Neural crest cell (in vitro differentiated cells): ENCODE results near the gene SIPA1L3. TPM values are rescaled to one million over a fixed set of nuclear protein-coding genes. Genes with fewer than 3 reads are reported as not detected.

ENCODE experiments used
- DNase-seq: peaks from one replicate; pipeline ENCODE4 v3.0.0; 2021; ENCODE audit warnings: low read depth, mixed read lengths, low spot score
- H3K27ac Mint-ChIP-seq: one replicate; pipeline ENCODE4 v1.8.0; 2021; ENCODE audit warnings: mild to moderate bottlenecking, mixed read lengths; ENCODE audit not compliant: unreplicated experiment
- H3K27me3 Mint-ChIP-seq: 2 replicates; pipeline ENCODE4 v1.8.0; 2021; ENCODE audit warnings: low read depth, mild to moderate bottlenecking, mixed read lengths
- H3K36me3 Mint-ChIP-seq: 2 replicates; pipeline ENCODE4 v1.8.0; 2021; ENCODE audit warnings: low read depth, mild to moderate bottlenecking, mixed read lengths
- H3K4me1 Mint-ChIP-seq: 2 replicates; pipeline ENCODE4 v1.8.0; 2021; ENCODE audit warnings: mixed read lengths
- H3K4me3 Mint-ChIP-seq: one replicate; pipeline ENCODE4 v1.8.0; 2021; ENCODE audit warnings: mild to moderate bottlenecking, mixed read lengths
- H3K9me3 Mint-ChIP-seq: 2 replicates; pipeline ENCODE4 v1.8.0; 2021; ENCODE audit warnings: mixed read lengths
- total RNA-seq: library from RNA; stranded (reverse); gene quantifications from 2 replicates; pipeline ENCODE4 v1.2.1, GENCODE V29; 2021
- TF ChIP-seq, protein P1 (sequence below): fragments of 200-600 bp; sonication (generic); conservative IDR thresholded peaks from 2 replicates; pipeline ENCODE4 v1.5.0; 2021; ENCODE audit warnings: antibody characterized with exemption, mild to moderate bottlenecking

The SIPA1L3 gene
- total RNA-seq, 1 donor from 2014 or later: 41.2 TPM

DNA sequence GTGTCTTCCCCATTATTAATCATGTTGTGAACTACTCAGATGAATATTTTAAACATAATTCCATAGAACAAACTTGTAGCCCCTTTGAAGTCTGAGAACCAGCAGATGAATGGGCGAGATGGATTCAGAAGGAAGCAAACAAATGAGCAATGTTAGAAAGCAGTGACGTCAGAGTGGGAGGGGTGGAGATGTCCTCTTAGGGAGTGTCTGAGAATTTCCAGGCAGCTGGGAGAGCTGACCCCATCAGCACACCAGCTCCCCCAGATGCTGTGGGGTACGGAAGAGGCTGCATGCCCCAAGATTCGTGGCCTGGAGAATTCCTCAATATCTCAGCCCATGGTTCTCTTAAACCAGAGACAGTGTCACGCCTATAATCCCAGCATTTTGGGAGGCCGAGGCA, 248.4 kb downstream of the SIPA1L3 start:
- Mint-ChIP-seq H3K9me3 (no peaks in the 10 kb centered on the region), H3K27me3 (no peaks in the 10 kb centered on the region), H3K4me3 (no peak overlapping the region), H3K36me3 (peaks cover under 1% of the 10 kb centered on the region), H3K27ac (no peak overlapping the region), H3K4me1 (no peaks in the 10 kb centered on the region)
- DNase-seq: no peak
- TF ChIP-seq, protein P1, sequence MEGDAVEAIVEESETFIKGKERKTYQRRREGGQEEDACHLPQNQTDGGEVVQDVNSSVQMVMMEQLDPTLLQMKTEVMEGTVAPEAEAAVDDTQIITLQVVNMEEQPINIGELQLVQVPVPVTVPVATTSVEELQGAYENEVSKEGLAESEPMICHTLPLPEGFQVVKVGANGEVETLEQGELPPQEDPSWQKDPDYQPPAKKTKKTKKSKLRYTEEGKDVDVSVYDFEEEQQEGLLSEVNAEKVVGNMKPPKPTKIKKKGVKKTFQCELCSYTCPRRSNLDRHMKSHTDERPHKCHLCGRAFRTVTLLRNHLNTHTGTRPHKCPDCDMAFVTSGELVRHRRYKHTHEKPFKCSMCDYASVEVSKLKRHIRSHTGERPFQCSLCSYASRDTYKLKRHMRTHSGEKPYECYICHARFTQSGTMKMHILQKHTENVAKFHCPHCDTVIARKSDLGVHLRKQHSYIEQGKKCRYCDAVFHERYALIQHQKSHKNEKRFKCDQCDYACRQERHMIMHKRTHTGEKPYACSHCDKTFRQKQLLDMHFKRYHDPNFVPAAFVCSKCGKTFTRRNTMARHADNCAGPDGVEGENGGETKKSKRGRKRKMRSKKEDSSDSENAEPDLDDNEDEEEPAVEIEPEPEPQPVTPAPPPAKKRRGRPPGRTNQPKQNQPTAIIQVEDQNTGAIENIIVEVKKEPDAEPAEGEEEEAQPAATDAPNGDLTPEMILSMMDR: no peak

DNA sequence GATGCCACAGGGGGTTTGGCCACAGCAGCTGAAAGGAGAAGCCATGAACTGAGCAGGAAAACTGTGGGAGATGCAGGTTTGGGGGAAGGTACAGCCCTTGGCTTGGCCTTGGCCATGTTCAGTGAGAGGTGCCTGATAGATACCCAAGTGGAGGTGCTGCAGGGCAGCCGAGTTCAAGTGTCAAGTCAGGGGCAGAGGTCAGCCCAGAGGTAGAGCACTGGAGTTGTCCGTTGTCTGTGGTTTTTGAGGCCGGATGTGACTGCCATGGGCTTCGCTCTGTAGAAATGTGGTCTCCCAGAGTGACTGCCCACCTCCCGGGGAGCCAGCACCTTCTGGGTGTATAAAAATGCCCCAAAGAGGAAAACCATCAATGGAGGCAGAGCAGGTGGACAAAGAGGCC, 251.7 kb downstream of the SIPA1L3 start:
- no peak for DNase-seq
- no peak overlapping the region for H3K4me3 Mint-ChIP-seq
- H3K27me3 Mint-ChIP-seq: no peaks in the 10 kb centered on the region
- TF ChIP-seq, protein P1: no peak
- H3K27ac Mint-ChIP-seq: peak overlapping the region; percentile 87
- no peaks in the 10 kb centered on the region for H3K9me3 Mint-ChIP-seq
- peaks cover 26% of the 10 kb centered on the region for H3K36me3 Mint-ChIP-seq
- H3K4me1 Mint-ChIP-seq: no peaks in the 10 kb centered on the region

DNA sequence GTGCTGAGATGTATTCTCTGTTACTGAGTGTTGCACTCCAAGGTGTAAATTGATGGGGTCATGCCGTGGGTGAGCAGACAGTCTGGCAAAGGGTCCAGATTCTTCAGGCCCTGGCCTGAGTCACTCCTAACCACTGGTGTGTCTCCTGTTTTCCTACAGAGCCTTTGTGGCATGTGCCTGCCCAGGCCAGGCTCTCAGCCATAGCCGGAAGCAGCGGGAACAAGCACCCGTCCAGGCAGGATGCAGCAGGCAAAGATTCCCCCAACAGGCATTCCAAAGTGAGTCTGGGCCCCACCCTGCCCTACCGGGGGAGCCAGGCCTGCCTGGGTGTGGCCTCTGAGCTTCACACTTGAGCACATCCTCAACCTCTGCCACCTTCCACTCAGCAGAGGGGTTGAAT, 255.1 kb downstream of the SIPA1L3 start:
- Mint-ChIP-seq H3K36me3 (peaks cover 36% of the 10 kb centered on the region), H3K4me1 (no peaks in the 10 kb centered on the region), H3K4me3 (no peak overlapping the region), H3K27ac (no peak overlapping the region), H3K27me3 (no peaks in the 10 kb centered on the region), H3K9me3 (no peaks in the 10 kb centered on the region)
- no peak for DNase-seq
- TF ChIP-seq, protein P1: no peak

DNA sequence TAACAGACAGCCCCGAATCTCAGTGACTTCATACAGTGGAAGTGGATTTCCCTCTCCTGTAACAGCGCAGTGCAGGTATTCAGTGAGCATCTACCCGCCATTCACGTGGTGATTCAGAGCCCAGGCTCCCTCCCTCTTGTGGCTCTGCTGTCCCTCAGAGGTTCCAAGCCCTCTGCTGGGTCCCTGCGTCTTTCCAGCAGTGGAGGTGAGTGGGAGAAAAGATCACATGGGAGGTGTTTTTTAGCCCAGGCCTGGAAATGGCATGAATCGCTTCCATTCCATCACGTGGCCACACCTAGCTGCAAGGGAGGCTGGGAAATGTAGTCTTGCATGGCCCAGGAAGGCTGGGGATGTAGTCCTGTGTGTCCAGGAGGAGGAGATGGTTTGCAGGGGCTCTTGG, 255.6 kb downstream of the SIPA1L3 start:
- Mint-ChIP-seq H3K9me3 (no peaks in the 10 kb centered on the region), H3K27me3 (no peaks in the 10 kb centered on the region), H3K4me3 (no peak overlapping the region), H3K36me3 (peaks cover 36% of the 10 kb centered on the region), H3K27ac (no peak overlapping the region), H3K4me1 (no peaks in the 10 kb centered on the region)
- DNase-seq: no peak
- TF ChIP-seq, protein P1: no peak

DNA sequence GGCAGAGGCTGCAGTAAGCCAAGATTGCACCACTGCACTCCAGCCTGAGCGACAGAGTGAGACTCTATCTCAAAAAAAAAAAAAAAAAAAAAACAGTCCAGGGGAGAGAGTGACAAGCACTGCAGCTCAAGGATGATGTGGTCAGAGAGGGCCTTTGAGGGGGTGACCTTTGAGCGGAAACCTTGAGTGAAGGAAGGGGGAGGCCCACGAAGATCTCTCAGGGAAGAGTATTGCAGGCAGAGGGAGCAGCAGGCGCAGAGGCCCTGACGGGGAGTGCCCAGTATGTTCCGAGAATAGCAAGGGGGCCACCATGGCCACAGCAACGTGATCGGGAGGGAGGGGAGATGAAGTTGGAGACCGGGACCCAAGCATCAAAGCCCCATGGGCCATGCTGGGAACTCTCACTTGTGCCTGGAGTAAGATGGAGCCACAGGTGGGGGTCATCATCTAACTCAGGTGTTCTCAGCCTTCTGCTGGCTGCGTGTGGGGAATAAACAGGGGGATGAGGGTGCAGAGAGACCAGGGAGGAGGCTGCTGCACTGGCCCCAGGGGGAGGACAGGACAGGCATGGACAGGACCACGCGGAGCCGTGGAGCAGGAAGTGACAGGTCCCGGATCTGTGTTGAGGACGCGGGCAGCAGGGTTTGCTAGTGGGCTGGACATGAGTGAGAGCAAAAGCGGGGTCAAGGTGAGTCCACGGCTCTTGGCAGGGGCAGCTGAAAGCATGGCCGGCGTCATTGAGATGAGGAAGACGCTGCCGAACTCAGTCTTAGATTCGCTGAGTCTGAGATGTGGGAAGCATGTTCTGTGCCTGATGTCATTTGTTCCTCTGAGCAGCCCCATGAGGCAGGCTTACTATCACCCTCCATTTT, 256.6 kb downstream of the SIPA1L3 start:
- Mint-ChIP-seq H3K27me3 (no peaks in the 10 kb centered on the region), H3K4me1 (no peaks in the 10 kb centered on the region), H3K27ac (no peak overlapping the region), H3K9me3 (no peaks in the 10 kb centered on the region), H3K4me3 (no peak overlapping the region), H3K36me3 (peaks cover 36% of the 10 kb centered on the region)
- DNase-seq: no peak
- TF ChIP-seq, protein P1: no peak
